ENCODE measurements around the gene UBE2E2.

DNA sequence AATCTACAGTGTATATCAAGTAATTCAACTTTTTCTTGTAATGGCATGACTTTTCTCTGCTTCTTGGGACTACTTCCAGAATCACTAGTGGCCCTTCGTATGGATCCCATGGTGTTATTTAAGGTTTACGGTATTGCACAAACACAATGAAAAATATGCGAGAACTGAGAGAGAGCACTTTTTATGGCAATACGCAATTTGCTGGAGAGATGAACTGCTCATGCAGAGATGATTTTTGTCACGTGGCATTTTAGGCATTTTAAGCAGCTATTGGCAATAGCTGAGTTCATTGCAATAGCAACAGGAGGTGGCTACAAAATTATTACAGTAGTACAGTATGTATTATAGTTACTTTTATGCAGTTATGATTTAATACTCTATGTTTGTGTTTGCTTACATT, 294.0 kb downstream of the UBE2E2 start:
- TF ChIP-seq, protein P1, sequence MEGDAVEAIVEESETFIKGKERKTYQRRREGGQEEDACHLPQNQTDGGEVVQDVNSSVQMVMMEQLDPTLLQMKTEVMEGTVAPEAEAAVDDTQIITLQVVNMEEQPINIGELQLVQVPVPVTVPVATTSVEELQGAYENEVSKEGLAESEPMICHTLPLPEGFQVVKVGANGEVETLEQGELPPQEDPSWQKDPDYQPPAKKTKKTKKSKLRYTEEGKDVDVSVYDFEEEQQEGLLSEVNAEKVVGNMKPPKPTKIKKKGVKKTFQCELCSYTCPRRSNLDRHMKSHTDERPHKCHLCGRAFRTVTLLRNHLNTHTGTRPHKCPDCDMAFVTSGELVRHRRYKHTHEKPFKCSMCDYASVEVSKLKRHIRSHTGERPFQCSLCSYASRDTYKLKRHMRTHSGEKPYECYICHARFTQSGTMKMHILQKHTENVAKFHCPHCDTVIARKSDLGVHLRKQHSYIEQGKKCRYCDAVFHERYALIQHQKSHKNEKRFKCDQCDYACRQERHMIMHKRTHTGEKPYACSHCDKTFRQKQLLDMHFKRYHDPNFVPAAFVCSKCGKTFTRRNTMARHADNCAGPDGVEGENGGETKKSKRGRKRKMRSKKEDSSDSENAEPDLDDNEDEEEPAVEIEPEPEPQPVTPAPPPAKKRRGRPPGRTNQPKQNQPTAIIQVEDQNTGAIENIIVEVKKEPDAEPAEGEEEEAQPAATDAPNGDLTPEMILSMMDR (IDR thresholded peaks at IDR 0.05; ENCODE audit: low read length): no peak
- no peak for TF ChIP-seq EZH2 (IDR thresholded peaks at IDR 0.05; ENCODE audit: borderline replicate concordance, low read length)
